BE2C (cell line): ENCODE data around the gene NOL6.

Experiments
- DNase-seq: peaks from one replicate; pipeline ENCODE4 v3.0.0-alpha.2; 2020
- H3K27me3 ChIP-seq: fragments of 250-450 bp; sonication (Bioruptor Pico); 2 replicates; pipeline ENCODE4 v1.5.1; 2020; ENCODE audit warnings: mild to moderate bottlenecking
- H3K36me3 ChIP-seq: fragments of 250-450 bp; sonication (Bioruptor Pico); 2 replicates; pipeline ENCODE4 v1.5.1; 2020; ENCODE audit warnings: mild to moderate bottlenecking
- H3K4me1 ChIP-seq: fragments of 250-450 bp; sonication (Bioruptor Pico); 2 replicates; pipeline ENCODE4 v1.5.1; 2020
- H3K4me3 ChIP-seq: 2 replicates; pipeline ENCODE4 v1.5.1; 2011; ENCODE audit warnings: low read depth, low read length
- H3K9me3 ChIP-seq: fragments of 250-450 bp; sonication (Bioruptor Pico); 2 replicates; pipeline ENCODE4 v1.5.1; 2020
- CTCF ChIP-seq: IDR thresholded peaks from 2 replicates; pipeline ENCODE4 v1.5.1; 2012; ENCODE audit warnings: mild to moderate bottlenecking, low read depth, low read length

NOL6 gene

GRCh38 chr9:33465596-33466564 lies 7.8 kb downstream of the NOL6 start:
- no peak for TF ChIP-seq CTCF
- Histone ChIP-seq H3K36me3 (peaks cover 92% of the 10 kb centered on the region), H3K9me3 (no peaks in the 10 kb centered on the region), H3K4me3 (no peak overlapping the region), H3K27me3 (no peaks in the 10 kb centered on the region), H3K4me1 (no peaks in the 10 kb centered on the region)
- no peak for DNase-seq

- DNase-seq, result no peak
- no peaks in the 10 kb centered on the region for H3K4me1 ChIP-seq
- H3K4me3 ChIP-seq, result no peak overlapping the region
- no peak for TF ChIP-seq CTCF
- no peaks in the 10 kb centered on the region for H3K27me3 ChIP-seq
- H3K9me3 ChIP-seq, result no peaks in the 10 kb centered on the region
- H3K36me3 ChIP-seq, result peaks cover 96% of the 10 kb centered on the region
Observed at GRCh38 chr9:33465096-33465495, 8.6 kb downstream of the NOL6 start.

GRCh38 chr9:33464045-33464636 lies 9.6 kb downstream of the NOL6 start:
- no peaks in the 10 kb centered on the region for H3K4me1 ChIP-seq
- no peak for DNase-seq

GRCh38 chr9:33463151-33463550 lies 10.6 kb downstream of the NOL6 start:
- Histone ChIP-seq H3K4me3 (no peak overlapping the region), H3K4me1 (peaks cover 7% of the 10 kb centered on the region), H3K27me3 (no peaks in the 10 kb centered on the region), H3K9me3 (no peaks in the 10 kb centered on the region), H3K36me3 (peaks cover 82% of the 10 kb centered on the region)
- no peak for DNase-seq
- TF ChIP-seq CTCF, result no peak

More at GRCh38 chr9:33464045-33464636, 9.6 kb downstream of the NOL6 start:
- Histone ChIP-seq H3K4me3 (no peak overlapping the region), H3K9me3 (no peaks in the 10 kb centered on the region), H3K27me3 (no peaks in the 10 kb centered on the region), H3K36me3 (peaks cover 91% of the 10 kb centered on the region)
- no peak for TF ChIP-seq CTCF

GRCh38 chr9:33461492-33461891 lies 12.2 kb downstream of the NOL6 start:
- H3K4me1 ChIP-seq, result peaks cover 7% of the 10 kb centered on the region
- DNase-seq, result no peak
- no peak overlapping the region for H3K4me3 ChIP-seq
- H3K36me3 ChIP-seq, result peaks cover 65% of the 10 kb centered on the region
- H3K9me3 ChIP-seq, result no peaks in the 10 kb centered on the region
- H3K27me3 ChIP-seq, result no peaks in the 10 kb centered on the region
- TF ChIP-seq CTCF, result no peak

GRCh38 chr9:33460854-33461253 lies 12.9 kb downstream of the NOL6 start:
- Histone ChIP-seq H3K36me3 (peaks cover 59% of the 10 kb centered on the region), H3K27me3 (no peaks in the 10 kb centered on the region), H3K4me3 (no peak overlapping the region), H3K4me1 (peaks cover 7% of the 10 kb centered on the region), H3K9me3 (no peaks in the 10 kb centered on the region)
- no peak for DNase-seq
- no peak for TF ChIP-seq CTCF
